ENCODE results near the gene FOXP3. TPM values are rescaled to one million over a fixed set of nuclear protein-coding genes. Genes with fewer than 3 reads are reported as not detected.
A peak's percentile ranks its signal among the peaks of the same experiment; 100 is the strongest.
"Not testable (repeated sequence)": the region's sequence is repeated elsewhere in the genome, so short reads cannot be mapped to it uniquely, and the experiment has no call there.

Gene FOXP3, protein sequence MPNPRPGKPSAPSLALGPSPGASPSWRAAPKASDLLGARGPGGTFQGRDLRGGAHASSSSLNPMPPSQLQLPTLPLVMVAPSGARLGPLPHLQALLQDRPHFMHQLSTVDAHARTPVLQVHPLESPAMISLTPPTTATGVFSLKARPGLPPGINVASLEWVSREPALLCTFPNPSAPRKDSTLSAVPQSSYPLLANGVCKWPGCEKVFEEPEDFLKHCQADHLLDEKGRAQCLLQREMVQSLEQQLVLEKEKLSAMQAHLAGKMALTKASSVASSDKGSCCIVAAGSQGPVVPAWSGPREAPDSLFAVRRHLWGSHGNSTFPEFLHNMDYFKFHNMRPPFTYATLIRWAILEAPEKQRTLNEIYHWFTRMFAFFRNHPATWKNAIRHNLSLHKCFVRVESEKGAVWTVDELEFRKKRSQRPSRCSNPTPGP
- total RNA-seq, result 13.1 and 14.2 TPM in 2 replicates

DNA sequence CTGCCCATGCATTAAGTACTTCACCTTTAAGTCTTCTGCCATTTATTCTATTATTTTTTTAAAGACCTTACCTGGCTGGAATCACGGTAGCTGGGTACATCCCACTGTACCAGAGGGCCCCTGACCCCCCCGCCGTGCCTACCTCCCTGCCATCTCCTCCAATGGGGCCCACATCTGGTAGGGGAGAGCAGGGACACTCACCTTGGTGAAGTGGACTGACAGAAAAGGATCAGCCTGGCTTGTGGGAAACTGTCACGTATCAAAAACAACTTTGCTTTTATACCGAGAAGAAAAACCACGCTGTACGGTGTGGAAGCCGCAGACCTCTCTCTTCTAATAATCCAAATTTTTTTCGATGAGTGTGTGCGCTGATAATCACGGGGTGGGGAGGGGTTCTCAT, at the start of gene FOXP3:
Gene FOXP3, minus strand, starts transcription at position 251 of the 400 bp plus-strand sequence. CDS start 6,205 bp downstream, outside the sequence.
- Mint-ChIP-seq H3K4me1 (peaks cover 47% of the 10 kb centered on the region), H3K27me3 (no peaks in the 10 kb centered on the region), H3K4me3 (peak within 1 kb of the TSS; percentile 80), H3K27ac (peak within 1 kb of the TSS; percentile 73), H3K36me3 (ENCODE audit: low read depth) (peaks cover 2% of the 10 kb centered on the region), H3K9me3 (no peaks in the 10 kb centered on the region)
- intact Hi-C loops (cut with micrococcal nuclease), result loop anchor here (2.0 kb wide), 1 partner anchor 30 kb away; the partner anchor contains the start of gene CCDC22
- no peak for DNase-seq

DNA sequence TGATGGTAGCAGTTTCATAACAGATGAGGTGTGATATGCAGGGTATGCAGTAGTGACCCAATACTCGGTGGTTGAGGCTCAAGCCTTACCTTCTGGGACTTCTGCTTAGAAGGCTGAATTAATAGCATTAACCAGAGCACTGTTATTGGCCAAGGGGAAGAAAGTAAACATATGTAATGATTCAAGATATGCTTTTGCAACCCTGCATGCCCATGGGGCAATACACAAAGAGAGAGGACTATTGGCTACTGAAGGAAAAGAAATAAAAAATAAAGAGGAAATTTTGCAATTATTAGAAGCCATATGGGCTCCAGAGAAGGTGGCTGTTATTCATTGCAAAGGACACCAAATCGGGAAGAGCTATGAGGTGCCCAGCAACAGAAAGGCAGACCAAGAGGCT, 47.7 kb upstream of the FOXP3 start:
- Mint-ChIP-seq H3K4me3 (no peak overlapping the region), H3K9me3 (no peaks in the 10 kb centered on the region), H3K27me3 (peaks cover 3% of the 10 kb centered on the region), H3K27ac (no peak overlapping the region), H3K36me3 (ENCODE audit: low read depth) (no peaks in the 10 kb centered on the region), H3K4me1 (peaks cover 16% of the 10 kb centered on the region)
- no peak for DNase-seq
- intact Hi-C loops (cut with micrococcal nuclease), result no loop called here

DNA sequence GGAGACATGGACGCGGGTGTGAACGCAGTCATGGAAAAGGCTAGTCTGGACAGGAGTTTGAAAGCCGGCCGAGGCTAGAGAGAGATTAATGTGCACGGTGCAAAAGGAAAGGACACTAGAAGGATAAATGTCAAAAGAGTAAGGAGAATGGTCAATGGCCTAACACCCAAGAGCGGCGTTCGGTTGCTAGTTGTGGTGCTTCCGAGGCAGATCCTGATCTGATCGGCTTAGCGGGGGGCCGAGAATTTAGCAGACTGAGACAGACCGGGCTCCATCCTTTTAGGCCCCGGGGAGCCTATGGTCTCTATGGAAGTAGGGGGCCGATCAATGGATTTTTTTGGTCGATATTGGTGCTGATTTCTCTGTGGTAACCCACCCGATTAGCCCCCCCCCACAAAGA, 45.9 kb upstream of the FOXP3 start:
- no peak for DNase-seq
- Mint-ChIP-seq H3K4me3 (no peak overlapping the region), H3K36me3 (ENCODE audit: low read depth) (no peaks in the 10 kb centered on the region), H3K4me1 (peaks cover 16% of the 10 kb centered on the region), H3K9me3 (no peaks in the 10 kb centered on the region), H3K27me3 (peaks cover 5% of the 10 kb centered on the region), H3K27ac (no peak overlapping the region)
- intact Hi-C loops (cut with micrococcal nuclease), result no loop called here

DNA sequence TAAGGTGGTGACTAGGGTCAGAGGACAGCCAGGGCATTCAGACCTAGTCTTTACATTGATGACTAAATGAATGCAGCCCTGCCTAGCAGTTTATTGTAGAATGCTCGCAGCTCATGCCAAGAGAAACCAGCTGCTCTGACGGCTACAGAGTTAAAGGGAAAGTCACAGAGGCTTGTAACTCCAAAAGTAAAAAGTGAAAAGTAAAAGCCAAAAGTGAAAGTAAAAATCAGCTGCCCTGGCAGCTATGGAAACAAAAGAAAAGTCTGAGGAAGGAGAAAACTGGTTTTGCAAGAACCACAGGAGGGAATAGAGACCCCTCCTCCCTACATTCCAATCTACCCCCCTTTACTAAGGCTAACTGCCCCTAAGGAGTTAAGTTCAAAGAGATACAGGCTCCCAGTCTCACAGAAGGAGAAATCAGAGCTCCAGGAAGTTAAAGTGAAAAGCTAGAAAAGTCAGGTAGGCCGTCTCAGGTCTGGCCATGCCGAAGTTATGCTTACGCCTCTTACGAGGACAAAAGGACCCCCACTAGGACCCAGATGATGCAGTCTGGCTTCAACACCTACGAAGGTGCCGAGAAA, 45.0 kb upstream of the FOXP3 start:
- Mint-ChIP-seq H3K4me1 (peaks cover 16% of the 10 kb centered on the region), H3K27me3 (peaks cover 5% of the 10 kb centered on the region), H3K9me3 (no peaks in the 10 kb centered on the region), H3K27ac (peak overlapping the region; percentile 74), H3K36me3 (ENCODE audit: low read depth) (no peaks in the 10 kb centered on the region), H3K4me3 (peak overlapping the region; percentile 85)
- intact Hi-C loops (cut with micrococcal nuclease), result loop anchor here (5.0 kb wide), 1 partner anchor 37 kb away; no protein-coding TSS in a partner anchor
- DNase-seq, result peak; percentile 64

DNA sequence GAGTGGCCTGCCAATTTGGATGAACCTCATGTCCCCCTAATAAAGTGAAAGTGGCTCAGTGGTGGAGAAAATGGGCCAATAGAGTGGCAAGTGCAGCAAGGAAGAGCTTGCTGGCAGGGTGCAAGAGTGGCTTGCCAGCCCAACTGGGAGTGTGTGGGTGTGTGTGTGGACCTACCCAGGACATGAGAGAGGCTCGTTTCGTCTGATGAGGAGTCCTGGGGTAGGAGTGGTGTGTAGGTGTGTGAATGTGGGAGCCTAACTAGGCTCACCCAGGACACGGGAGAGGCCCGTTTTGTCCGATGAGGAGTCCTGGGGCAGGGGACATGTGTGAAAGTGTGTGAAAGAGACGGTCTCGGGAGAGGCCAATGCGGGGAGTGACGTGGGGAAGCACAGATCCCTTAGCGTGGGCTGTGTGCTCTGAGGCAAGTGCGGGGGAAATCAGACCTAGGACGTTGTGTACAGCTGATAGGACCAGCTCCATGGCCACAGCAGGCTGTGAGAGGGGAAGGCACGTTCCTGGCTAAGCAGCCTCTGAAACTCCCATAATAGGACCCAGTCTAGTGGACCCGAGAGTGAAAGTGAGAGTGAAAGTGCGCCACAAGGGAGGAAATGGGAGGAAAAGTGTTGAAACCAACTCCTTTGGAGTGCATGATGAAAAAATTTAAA, 44.2 kb upstream of the FOXP3 start:
- Mint-ChIP-seq H3K4me3 (peak overlapping the region; percentile 85), H3K27me3 (peaks cover 5% of the 10 kb centered on the region), H3K27ac (peak overlapping the region; percentile 74), H3K36me3 (ENCODE audit: low read depth) (no peaks in the 10 kb centered on the region), H3K9me3 (no peaks in the 10 kb centered on the region), H3K4me1 (peaks cover 16% of the 10 kb centered on the region)
- DNase-seq, result peak; percentile 79
- intact Hi-C loops (cut with micrococcal nuclease), result loop anchor here (5.0 kb wide), 1 partner anchor 36 kb away; no protein-coding TSS in a partner anchor

DNA sequence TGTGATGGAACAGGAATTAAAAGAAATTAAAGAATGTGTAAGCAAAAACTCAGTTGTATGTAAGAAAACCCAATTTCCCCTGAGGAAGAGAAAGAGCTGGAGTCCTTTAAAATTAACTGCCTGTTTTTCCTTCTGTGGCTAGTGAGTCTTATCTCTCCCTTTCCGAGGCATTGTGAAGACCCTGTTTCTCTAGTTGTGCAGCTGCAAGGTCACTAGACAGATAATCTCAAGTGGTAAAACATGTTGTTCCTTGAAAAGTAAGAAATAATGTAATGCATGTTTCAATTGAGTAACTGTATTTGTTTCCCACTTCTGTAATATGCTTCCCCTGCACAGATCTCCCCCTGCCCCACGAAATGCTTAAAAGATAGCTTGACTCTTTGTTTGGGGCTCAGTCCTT, 43.3 kb upstream of the FOXP3 start:
- not testable (repeated sequence) for H3K4me3 Mint-ChIP-seq; H3K27me3 Mint-ChIP-seq; H3K9me3 Mint-ChIP-seq; H3K36me3 Mint-ChIP-seq (ENCODE audit: low read depth); H3K27ac Mint-ChIP-seq; DNase-seq
- intact Hi-C loops (cut with micrococcal nuclease), result loop anchor here (5.0 kb wide), 1 partner anchor 35 kb away; no protein-coding TSS in a partner anchor
- H3K4me1 Mint-ChIP-seq, result peaks cover 16% of the 10 kb centered on the region

DNA sequence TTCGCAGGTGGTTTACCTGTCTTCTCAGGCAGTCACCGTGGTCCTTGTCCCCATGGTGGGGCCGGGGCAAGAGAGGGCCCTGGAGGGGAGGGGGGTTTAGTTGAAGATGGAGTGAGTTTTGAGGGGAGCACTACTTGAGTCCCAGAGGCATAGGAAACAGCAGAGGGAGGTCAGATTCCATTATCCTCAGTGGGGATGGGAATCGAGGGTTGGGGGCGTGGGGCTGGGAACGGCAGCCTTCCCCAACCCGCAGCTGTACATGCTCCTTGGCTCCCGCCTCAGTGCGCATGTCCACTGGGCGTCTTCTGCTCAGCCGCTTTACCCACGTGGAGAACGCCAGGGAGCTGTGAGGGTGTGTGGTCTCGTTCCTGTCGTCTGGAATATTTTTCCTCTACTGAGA, 38.8 kb upstream of the FOXP3 start, which contains the start of gene GAGE10:
Gene GAGE10, plus strand, starts transcription at position 301 of the 400 bp plus-strand sequence. CDS start 1,214 bp downstream, outside the sequence.
- H3K36me3 Mint-ChIP-seq (ENCODE audit: low read depth), result no peaks in the 10 kb centered on the region
- intact Hi-C loops (cut with micrococcal nuclease), result no loop called here

DNA sequence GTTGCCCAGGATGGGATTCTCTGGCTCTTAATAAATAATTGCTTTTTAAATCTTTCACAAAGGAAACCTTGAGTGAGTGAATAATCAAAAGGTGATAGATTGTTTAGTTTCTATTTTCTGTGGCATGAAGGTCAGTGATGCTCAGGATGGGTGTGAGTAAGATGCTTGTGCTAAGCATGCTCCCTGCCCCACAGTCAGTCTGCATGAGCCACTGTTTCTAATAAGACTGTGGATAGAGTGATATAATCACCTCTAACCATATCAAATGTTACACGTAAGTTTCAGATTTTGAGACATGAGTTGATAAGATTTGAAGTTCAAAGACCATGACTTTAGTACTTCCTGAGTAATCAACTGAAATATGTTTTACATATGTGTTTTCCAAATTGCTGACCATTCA, 36.2 kb upstream of the FOXP3 start:
- Mint-ChIP-seq H3K4me3 (no peak overlapping the region), H3K27ac (no peak overlapping the region), H3K36me3 (ENCODE audit: low read depth) (no peaks in the 10 kb centered on the region), H3K9me3 (no peaks in the 10 kb centered on the region), H3K4me1 (no peaks in the 10 kb centered on the region), H3K27me3 (peaks cover 6% of the 10 kb centered on the region)
- DNase-seq, result no peak
- intact Hi-C loops (cut with micrococcal nuclease), result no loop called here

More for the DNA sequence above, 38.8 kb upstream of the FOXP3 start, which contains the start of gene GAGE10:
- Mint-ChIP-seq H3K9me3 (no peaks in the 10 kb centered on the region), H3K4me1 (no peaks in the 10 kb centered on the region), H3K27ac (no peak within 1 kb of the TSS), H3K4me3 (no peak within 1 kb of the TSS), H3K27me3 (peaks cover 7% of the 10 kb centered on the region)
- DNase-seq, result no peak

DNA sequence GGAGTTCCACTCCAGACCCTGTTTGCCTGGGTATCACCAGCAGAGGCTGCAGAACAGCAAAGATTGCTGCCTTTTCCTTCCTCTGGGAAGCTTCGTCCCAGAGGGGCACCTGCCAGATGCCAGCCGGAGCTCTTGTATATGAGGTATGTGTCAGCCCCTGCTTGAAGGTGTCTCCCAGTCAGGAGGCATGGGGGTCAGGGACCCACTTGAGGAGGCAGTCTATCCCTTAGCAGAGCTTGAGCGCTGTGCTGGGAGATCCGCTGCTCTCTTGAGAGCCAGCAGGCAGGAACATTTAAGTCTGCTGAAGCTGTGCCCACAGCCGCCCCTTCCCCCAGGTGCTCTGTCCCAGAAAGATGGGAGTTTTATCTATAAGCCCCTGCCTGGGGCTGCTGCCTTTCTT, 34.8 kb upstream of the FOXP3 start:
- H3K36me3 Mint-ChIP-seq (ENCODE audit: low read depth); DNase-seq; H3K9me3 Mint-ChIP-seq; H3K4me1 Mint-ChIP-seq; H3K27ac Mint-ChIP-seq; H3K4me3 Mint-ChIP-seq; intact Hi-C loops (cut with micrococcal nuclease); H3K27me3 Mint-ChIP-seq: not testable (repeated sequence)

DNA sequence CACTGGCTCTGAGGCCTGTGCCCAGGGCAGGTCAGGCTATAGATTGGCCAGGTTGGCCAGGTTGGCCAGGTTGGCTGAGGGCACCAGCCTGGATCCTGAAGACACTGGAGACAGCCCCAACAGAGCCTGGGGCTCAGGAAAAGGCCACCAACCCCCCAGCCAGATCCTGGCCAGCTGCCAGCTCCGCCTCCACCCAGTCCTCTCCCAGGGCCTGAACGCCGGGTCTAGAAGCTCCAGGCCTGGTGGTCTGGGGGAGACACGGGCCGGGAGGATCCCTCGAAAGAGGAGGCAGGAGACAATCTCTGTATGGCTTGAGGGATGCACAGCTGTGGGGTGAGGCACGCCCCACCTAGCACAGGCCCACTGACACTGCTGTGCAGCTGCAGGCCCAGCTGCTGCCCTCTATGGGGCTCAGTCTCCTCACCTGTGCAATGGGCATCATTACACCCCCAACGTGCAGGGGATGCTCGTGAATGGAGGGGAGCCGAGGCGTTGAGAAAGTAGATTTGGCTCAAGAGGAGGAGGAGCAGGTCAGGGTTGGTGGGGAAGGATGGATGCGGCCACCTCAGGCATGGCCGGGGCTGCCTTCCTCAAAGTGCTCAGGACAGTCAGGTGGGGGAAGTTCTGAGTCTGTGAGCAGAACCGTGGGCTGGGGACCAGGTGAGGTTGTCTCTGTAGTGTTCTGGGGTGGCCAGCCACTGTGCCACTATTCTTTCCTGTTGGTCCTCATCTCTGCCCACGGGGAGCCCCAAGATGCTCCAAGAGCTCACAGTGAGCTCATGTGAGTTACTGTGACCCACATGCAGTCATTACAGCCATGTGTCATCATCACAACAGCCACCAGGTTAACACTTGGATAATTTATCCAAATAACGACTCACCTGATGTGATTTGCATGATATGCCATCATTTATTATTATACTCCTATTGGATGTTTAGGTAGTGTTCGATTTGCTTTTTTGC, 28.2 kb upstream of the FOXP3 start:
- no peak overlapping the region for H3K4me3 Mint-ChIP-seq
- H3K36me3 Mint-ChIP-seq (ENCODE audit: low read depth), result peaks cover 2% of the 10 kb centered on the region
- no peak for DNase-seq
- intact Hi-C loops (cut with micrococcal nuclease), result no loop called here
- peaks cover 3% of the 10 kb centered on the region for H3K27me3 Mint-ChIP-seq
- peaks cover 10% of the 10 kb centered on the region for H3K4me1 Mint-ChIP-seq
- H3K9me3 Mint-ChIP-seq, result no peaks in the 10 kb centered on the region
- H3K27ac Mint-ChIP-seq, result no peak overlapping the region

DNA sequence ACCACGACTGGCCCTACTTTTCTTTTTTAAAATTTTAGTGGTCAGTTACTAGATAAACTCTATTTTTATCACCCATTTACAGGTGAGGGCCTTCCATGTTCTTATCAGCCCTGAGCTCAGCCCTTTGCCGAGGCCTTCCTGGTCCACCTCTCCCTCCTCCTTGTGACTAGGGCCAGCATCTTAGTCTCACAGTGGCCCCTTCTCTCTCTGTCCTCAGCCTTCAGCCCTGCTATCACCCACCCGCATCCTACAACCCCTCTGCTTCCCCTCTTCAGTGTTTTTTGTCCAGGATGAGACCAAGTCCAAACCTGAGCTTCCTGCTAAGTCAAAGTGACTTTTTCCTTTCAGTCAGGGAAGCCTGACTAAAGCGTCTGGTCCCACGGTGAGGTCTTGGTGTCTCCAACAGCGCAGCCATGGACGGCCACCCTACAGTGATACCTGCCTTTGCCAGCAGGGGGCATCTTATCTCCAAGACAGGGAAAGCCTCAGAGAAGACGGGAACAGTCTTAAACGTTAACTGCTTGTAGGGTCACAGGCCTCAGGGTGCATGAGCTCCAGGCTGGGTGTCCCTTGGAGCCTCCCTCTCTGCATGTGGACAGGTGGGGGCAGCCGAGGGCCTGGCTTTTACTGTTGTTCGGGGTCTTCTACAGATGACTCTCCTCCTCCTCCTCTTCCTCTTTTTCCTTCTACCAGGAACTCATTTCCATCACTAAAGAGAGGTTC, 27.3 kb upstream of the FOXP3 start:
- peaks cover 6% of the 10 kb centered on the region for H3K36me3 Mint-ChIP-seq (ENCODE audit: low read depth)
- H3K4me3 Mint-ChIP-seq, result no peak overlapping the region
- peak; percentile 89 for DNase-seq
- H3K27ac Mint-ChIP-seq, result no peak overlapping the region
- peaks cover 16% of the 10 kb centered on the region for H3K4me1 Mint-ChIP-seq
- H3K27me3 Mint-ChIP-seq, result peaks cover 1% of the 10 kb centered on the region
- H3K9me3 Mint-ChIP-seq, result no peaks in the 10 kb centered on the region
- intact Hi-C loops (cut with micrococcal nuclease), result no loop called here

DNA sequence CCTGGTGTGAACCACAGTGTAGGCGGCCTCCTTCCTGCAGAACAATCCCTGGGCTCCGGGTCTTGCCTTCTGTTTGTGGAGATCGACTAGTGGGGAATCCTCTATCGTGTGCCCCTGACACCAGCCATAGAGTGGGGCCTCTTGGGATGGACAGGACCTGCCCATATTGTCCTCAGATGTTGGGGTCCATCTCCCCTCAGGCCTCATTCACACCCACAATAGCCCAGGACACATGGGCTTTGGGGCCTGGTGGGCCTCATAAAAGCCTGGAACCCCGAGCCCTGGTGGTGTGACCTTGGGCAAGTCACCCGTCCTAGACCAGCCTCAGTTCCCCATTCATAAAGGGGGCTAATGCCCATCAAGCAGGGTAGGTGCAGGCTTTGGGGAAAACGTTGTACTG, 25.7 kb upstream of the FOXP3 start:
- Mint-ChIP-seq H3K4me1 (peaks cover 16% of the 10 kb centered on the region), H3K9me3 (no peaks in the 10 kb centered on the region), H3K27me3 (no peaks in the 10 kb centered on the region), H3K36me3 (ENCODE audit: low read depth) (peaks cover 6% of the 10 kb centered on the region), H3K4me3 (no peak overlapping the region), H3K27ac (no peak overlapping the region)
- no peak for DNase-seq
- intact Hi-C loops (cut with micrococcal nuclease), result no loop called here
